ENCODE data around the gene GPR160. TPM values are rescaled to one million over a fixed set of nuclear protein-coding genes. Genes with fewer than 3 reads are reported as not detected.
"Not testable (repeated sequence)": the region's sequence is repeated elsewhere in the genome, so short reads cannot be mapped to it uniquely, and the experiment has no call there.

GPR160 gene
- total RNA-seq, 1 donor from 2014 or later, result 7.3 TPM

GRCh38 chr3:170107941-170108340, 70.1 kb downstream of the GPR160 start:
- Histone ChIP-seq H3K27ac (no peak overlapping the region), H3K4me3 (no peak overlapping the region), H3K4me1 (no peaks in the 10 kb centered on the region), H3K9me3 (no peaks in the 10 kb centered on the region), H3K36me3 (peaks cover 25 to 36% of the 10 kb centered on the region in 2 donors), H3K27me3 (no peaks in the 10 kb centered on the region)
- TF ChIP-seq CTCF (IDR thresholded peaks at IDR 0.05), result no peak
- intact Hi-C loops (cut with DNase I), result no loop called here
- DNase-seq (ENCODE audit: low spot score in 2 of 2), result no peak

GRCh38 chr3:170108955-170109354, 71.2 kb downstream of the GPR160 start:
- no peak for TF ChIP-seq CTCF (IDR thresholded peaks at IDR 0.05)
- no peaks in the 10 kb centered on the region for H3K27me3 ChIP-seq
- H3K27ac ChIP-seq, result no peak overlapping the region
- H3K4me1 ChIP-seq, result no peaks in the 10 kb centered on the region
- intact Hi-C loops (cut with DNase I), result no loop called here
- DNase-seq (ENCODE audit: low spot score in 2 of 2), result no peak
- no peak overlapping the region for H3K4me3 ChIP-seq
- peaks cover 33 to 35% of the 10 kb centered on the region in 2 donors for H3K36me3 ChIP-seq
- no peaks in the 10 kb centered on the region for H3K9me3 ChIP-seq

GRCh38 chr3:170109579-170110293, 71.9 kb downstream of the GPR160 start:
- intact Hi-C loops (cut with DNase I), result no loop called here
- H3K36me3 ChIP-seq, result peaks cover 32 to 33% of the 10 kb centered on the region in 2 donors
- TF ChIP-seq CTCF (IDR thresholded peaks at IDR 0.05), result no peak

GRCh38 chr3:170111147-170111771, 73.5 kb downstream of the GPR160 start:
- intact Hi-C loops (cut with DNase I), result no loop called here
- Histone ChIP-seq H3K4me3 (no peak overlapping the region), H3K4me1 (no peaks in the 10 kb centered on the region), H3K36me3 (peaks cover 37 to 44% of the 10 kb centered on the region in 2 donors), H3K27me3 (no peaks in the 10 kb centered on the region), H3K27ac (no peak overlapping the region), H3K9me3 (no peaks in the 10 kb centered on the region)
- no peak for TF ChIP-seq CTCF (IDR thresholded peaks at IDR 0.05)
- DNase-seq (ENCODE audit: low spot score in 2 of 2), result no peak

More at GRCh38 chr3:170109579-170110293, 71.9 kb downstream of the GPR160 start:
- H3K27me3 ChIP-seq, result no peaks in the 10 kb centered on the region
- no peak overlapping the region for H3K4me3 ChIP-seq
- no peak for DNase-seq (ENCODE audit: low spot score in 2 of 2)
- no peak overlapping the region for H3K27ac ChIP-seq
- no peaks in the 10 kb centered on the region for H3K9me3 ChIP-seq
- no peaks in the 10 kb centered on the region for H3K4me1 ChIP-seq

- H3K9me3 ChIP-seq; H3K27me3 ChIP-seq; H3K27ac ChIP-seq; DNase-seq (ENCODE audit: low spot score in 2 of 2); H3K4me3 ChIP-seq; H3K4me1 ChIP-seq; intact Hi-C loops (cut with DNase I): not testable (repeated sequence)
- H3K36me3 ChIP-seq, result peaks cover 48 to 50% of the 10 kb centered on the region in 2 donors
Observed at GRCh38 chr3:170114165-170114564, 76.4 kb downstream of the GPR160 start.

GRCh38 chr3:170117134-170117533, 79.3 kb downstream of the GPR160 start:
- Histone ChIP-seq H3K4me1 (no peaks in the 10 kb centered on the region), H3K36me3 (peaks cover 46 to 78% of the 10 kb centered on the region in 2 donors), H3K27me3 (no peaks in the 10 kb centered on the region), H3K4me3 (no peak overlapping the region), H3K9me3 (no peaks in the 10 kb centered on the region), H3K27ac (no peak overlapping the region)
- intact Hi-C loops (cut with DNase I), result no loop called here
- no peak for TF ChIP-seq CTCF (IDR thresholded peaks at IDR 0.05)
- no peak for DNase-seq (ENCODE audit: low spot score in 2 of 2)
